T-helper 1 cell (primary cell): Measurements from ENCODE around the gene CDK14.

Source experiments
- DNase-seq, 5 donors: peaks; one replicate each; pipeline ENCODE4 v3.0.0-alpha.2; 2012 to 2020

Gene CDK14

GRCh38 chr7:90856351-90857070 lies 260.4 kb downstream of the CDK14 start:
- no peak for DNase-seq

GRCh38 chr7:90857603-90858002 lies 261.5 kb downstream of the CDK14 start:
- DNase-seq: no peak

GRCh38 chr7:90858546-90858945 lies 262.4 kb downstream of the CDK14 start:
- no peak for DNase-seq

GRCh38 chr7:90859521-90859920 lies 263.4 kb downstream of the CDK14 start:
- no peak for DNase-seq

- DNase-seq: no peak
Observed at GRCh38 chr7:90864088-90864487, 268.0 kb downstream of the CDK14 start.

- no peak for DNase-seq
Observed at GRCh38 chr7:90869335-90869734, 273.2 kb downstream of the CDK14 start.

GRCh38 chr7:90876701-90877100 lies 280.6 kb downstream of the CDK14 start:
- no peak for DNase-seq

GRCh38 chr7:90877201-90877600 lies 281.1 kb downstream of the CDK14 start:
- DNase-seq: no peak

- DNase-seq: no peak
Observed at GRCh38 chr7:90879924-90880323, 283.8 kb downstream of the CDK14 start.

- DNase-seq: no peak
Observed at GRCh38 chr7:90886416-90886815, 290.3 kb downstream of the CDK14 start.

GRCh38 chr7:90889210-90889609 lies 293.1 kb downstream of the CDK14 start:
- no peak for DNase-seq

- no peak for DNase-seq
Observed at GRCh38 chr7:90889644-90890043, 293.5 kb downstream of the CDK14 start.

GRCh38 chr7:90891529-90891928 lies 295.4 kb downstream of the CDK14 start:
- DNase-seq: no peak

GRCh38 chr7:90892213-90892612 lies 296.1 kb downstream of the CDK14 start:
- no peak for DNase-seq

GRCh38 chr7:90894122-90894521 lies 298.0 kb downstream of the CDK14 start:
- DNase-seq: no peak

GRCh38 chr7:90896458-90896857 lies 300.3 kb downstream of the CDK14 start:
- no peak for DNase-seq

- DNase-seq: no peak
Observed at GRCh38 chr7:90897961-90898469, 301.9 kb downstream of the CDK14 start.

- DNase-seq: no peak
Observed at GRCh38 chr7:90900628-90901356, 304.7 kb downstream of the CDK14 start.

- no peak for DNase-seq
Observed at GRCh38 chr7:90903841-90904240, 307.7 kb downstream of the CDK14 start.

- no peak for DNase-seq
Observed at GRCh38 chr7:90910136-90910535, 314.0 kb downstream of the CDK14 start.

GRCh38 chr7:90916319-90916718 lies 320.2 kb downstream of the CDK14 start:
- DNase-seq: no peak

- DNase-seq: no peak
Observed at GRCh38 chr7:90917539-90917938, 321.4 kb downstream of the CDK14 start.

GRCh38 chr7:90918303-90918702 lies 322.2 kb downstream of the CDK14 start:
- no peak for DNase-seq

- no peak for DNase-seq
Observed at GRCh38 chr7:90919816-90920215, 323.7 kb downstream of the CDK14 start.
